Measurements from ENCODE around the gene SH3BP4. TPM values are rescaled to one million over a fixed set of nuclear protein-coding genes. Genes with fewer than 3 reads are reported as not detected.

SH3BP4 gene
- total and polyA plus RNA-seq, 2 of the 13 experiments (the other 11 are each of a cell fraction or from before 2014, with no cell fraction given) = 34.6 to 99.1 TPM

DNA sequence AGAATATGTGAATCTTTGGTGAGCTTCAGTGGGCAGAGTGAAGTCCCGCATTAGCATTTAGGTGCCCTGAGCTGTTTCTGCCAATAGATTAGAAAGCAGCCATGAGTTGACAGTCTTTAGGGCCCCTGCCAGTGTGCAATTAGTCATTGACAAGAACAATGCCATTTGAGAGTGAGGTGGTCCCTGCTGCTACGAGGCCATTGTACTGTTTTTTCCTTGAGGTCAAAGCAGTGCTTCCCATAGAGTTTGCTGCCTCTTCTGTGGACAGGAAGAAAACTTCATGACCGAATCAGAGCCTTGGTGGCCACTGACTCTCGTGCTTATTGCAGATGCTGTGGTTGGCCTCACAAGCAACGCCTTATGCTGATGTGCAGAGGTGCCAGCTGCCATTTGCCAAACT, 102.7 kb downstream of the SH3BP4 start:
- TSS peak; percentile 36 for BruUV-seq (replicated peaks)
- TF ChIP-seq POLR2AphosphoS2 (IDR thresholded peaks at IDR 0.05; ENCODE audit: low read depth, low read length) (0 out of 2 replicates have a peak, but pooled peaks have one; percentile 30), ZBTB8A (CRISPR knock-in tag; IDR thresholded peaks at IDR 0.05; ENCODE audit: borderline replicate concordance, low read depth) (no peak)
- Histone ChIP-seq H3K4me1 (ENCODE audit: insufficient read depth, low read length) (no peaks in the 10 kb centered on the region), H3K4me2 (ENCODE audit: low read depth, low read length) (no peak overlapping the region), H3K27me3 (ENCODE audit: control insufficient read depth in 1 of 2, insufficient read depth in 2 of 2, low read length in 2 of 2) (no peaks in the 10 kb centered on the region), H2AFZ (ENCODE audit: low read length) (no peak overlapping the region), H3K4me3 (replicated peaks in 1 of 3; ENCODE audit: insufficient read depth in 1 of 3, low read depth in 2 of 3, low read length in 3 of 3) (no peak overlapping the region), H3K9me3 (ENCODE audit: low read length) (no peaks in the 10 kb centered on the region), H3K36me3 (replicated peaks in 1 of 2; ENCODE audit: control insufficient read depth in 1 of 2, insufficient read depth in 2 of 2, low read length in 2 of 2) (peaks cover 34 to 63% of the 10 kb centered on the region in 2 experiments), H4K20me1 (ENCODE audit: insufficient read depth, low read length) (peaks cover 16% of the 10 kb centered on the region; the same call in 1 of the 2 replicates), H3K79me2 (ENCODE audit: insufficient read depth, low read length) (peaks cover under 1% of the 10 kb centered on the region), H3K27ac (ENCODE audit: extremely low read length, insufficient read depth, low read length) (no peak overlapping the region), H3K9ac (ENCODE audit: insufficient read depth, low read depth, low read length) (no peak overlapping the region)
- intact Hi-C loops (cut with micrococcal nuclease; ENCODE audit: unreplicated experiment) (no loop called here), in situ Hi-C loops (cut with HindIII; ENCODE audit: extremely low pct_ligation_motif_present, low pct_unique_long_range_greater_than_20kb) (no loop called here)
- ATAC-seq (no peak), FAIRE-seq (no peak), DNase-seq (ENCODE audit: low spot score) (no peak)
- CTCF ChIA-PET (ENCODE audit: low intra/inter-chr PET ratio, low total read pairs) = no interaction called here
- POLR2A ChIA-PET = no interaction called here
- WGBS (ENCODE audit: low lambda C conversion rate) = 100% methylated on average over 5 of the region's 5 CpGs

DNA sequence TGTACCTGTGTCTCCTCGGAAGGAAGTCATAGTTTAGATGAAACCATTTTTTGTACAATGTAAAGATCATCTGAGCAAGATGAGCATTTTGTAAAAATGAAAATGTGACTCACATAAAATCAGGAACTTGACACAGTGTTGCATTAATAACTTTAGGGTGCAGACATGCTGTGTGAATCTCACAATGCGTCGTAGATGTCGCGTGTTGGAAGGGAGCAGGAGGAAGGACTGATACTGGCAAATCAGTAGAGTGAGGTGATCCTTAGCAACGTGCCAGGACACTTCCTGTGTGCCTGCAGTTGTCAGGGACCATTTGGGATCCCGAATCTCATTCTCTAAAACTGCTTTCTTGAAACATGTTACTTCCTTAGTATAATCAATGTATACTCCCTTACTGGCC, 103.1 kb downstream of the SH3BP4 start:
- peaks cover 32 to 59% of the 10 kb centered on the region in 2 experiments for H3K36me3 ChIP-seq (replicated peaks in 1 of 2; ENCODE audit: control insufficient read depth in 1 of 2, insufficient read depth in 2 of 2, low read length in 2 of 2)
- no peak overlapping the region for H3K4me3 ChIP-seq (replicated peaks in 1 of 3; ENCODE audit: insufficient read depth in 1 of 3, low read depth in 2 of 3, low read length in 3 of 3)
- no peak overlapping the region for H2AFZ ChIP-seq (ENCODE audit: low read length)
- intact Hi-C loops (cut with micrococcal nuclease; ENCODE audit: unreplicated experiment) = loop anchor here (5.0 kb wide), 3 partner anchors 48 to 103 kb away; partner anchors contain the start of gene SH3BP4
- FAIRE-seq (peak; percentile 61), DNase-seq (ENCODE audit: low spot score) (no peak), ATAC-seq (no peak)
- no peak overlapping the region for H3K4me2 ChIP-seq (ENCODE audit: low read depth, low read length)
- no TSS peak for BruUV-seq (replicated peaks)
- no peak overlapping the region for H3K9ac ChIP-seq (ENCODE audit: insufficient read depth, low read depth, low read length)
- no peak overlapping the region for H3K27ac ChIP-seq (ENCODE audit: extremely low read length, insufficient read depth, low read length)
- POLR2A ChIA-PET = no interaction called here
- CTCF ChIA-PET (ENCODE audit: low intra/inter-chr PET ratio, low total read pairs) = interaction anchor here (1.7 kb wide), 1 partner anchor 504 kb away, joined by 11 read pairs; no protein-coding TSS in a partner anchor
- H3K27me3 ChIP-seq (ENCODE audit: control insufficient read depth in 1 of 2, insufficient read depth in 2 of 2, low read length in 2 of 2) = no peaks in the 10 kb centered on the region
- no peaks in the 10 kb centered on the region for H3K9me3 ChIP-seq (ENCODE audit: low read length)
- WGBS (ENCODE audit: low lambda C conversion rate) = 96% methylated on average over 7 of the region's 7 CpGs
- H4K20me1 ChIP-seq (ENCODE audit: insufficient read depth, low read length) = peaks cover 13% of the 10 kb centered on the region; the same call in 1 of the 2 replicates
- no peaks in the 10 kb centered on the region for H3K79me2 ChIP-seq (ENCODE audit: insufficient read depth, low read length)
- in situ Hi-C loops (cut with HindIII; ENCODE audit: extremely low pct_ligation_motif_present, low pct_unique_long_range_greater_than_20kb) = no loop called here
- no peaks in the 10 kb centered on the region for H3K4me1 ChIP-seq (ENCODE audit: insufficient read depth, low read length)
- no peak for TF ChIP-seq HNRNPK (IDR thresholded peaks at IDR 0.05; ENCODE audit: low read depth, low read length, poor library complexity, severe bottlenecking)
- TF ChIP-seq ZBTB44 (CRISPR knock-in tag; IDR thresholded peaks at IDR 0.05) = no peak
- TF ChIP-seq POLR2A (IDR thresholded peaks at IDR 0.05; ENCODE audit: insufficient read depth in 1 of 2, low read depth in 2 of 2, low read length in 2 of 2) = peak in 1 of 2 experiments; percentile 29; a peak in 1 of 4 replicates
- no peak for TF ChIP-seq ZNF143 (CRISPR knock-in tag; IDR thresholded peaks at IDR 0.05)
- TF ChIP-seq AGO1 (IDR thresholded peaks at IDR 0.05; ENCODE audit: low read depth, low read length, poor library complexity, severe bottlenecking) = no peak
- no peak for TF ChIP-seq NFE2 (CRISPR knock-in tag; IDR thresholded peaks at IDR 0.05)
- no peak for TF ChIP-seq ZNF781 (CRISPR knock-in tag; IDR thresholded peaks at IDR 0.05; ENCODE audit: borderline replicate concordance, not compliant biosample characterization)
- no peak for TF ChIP-seq ATF4 (CRISPR knock-in tag; IDR thresholded peaks at IDR 0.05)
- TF ChIP-seq ZFP36L2 (CRISPR knock-in tag; IDR thresholded peaks at IDR 0.05) = no peak
- TF ChIP-seq RBM22 (optimal IDR thresholded peaks at IDR 0.05; ENCODE audit: low read length) = peak; percentile 88
- TF ChIP-seq ZMYM4 (CRISPR knock-in tag; IDR thresholded peaks at IDR 0.05) = no peak
- TF ChIP-seq RFXAP (CRISPR knock-in tag; IDR thresholded peaks at IDR 0.05; ENCODE audit: borderline replicate concordance) = no peak
- TF ChIP-seq ZBTB21 (CRISPR knock-in tag; IDR thresholded peaks at IDR 0.05) = no peak
- TF ChIP-seq ZNF556 (CRISPR knock-in tag; IDR thresholded peaks at IDR 0.05; ENCODE audit: borderline replicate concordance) = no peak
- TF ChIP-seq SKI (IDR thresholded peaks at IDR 0.05; ENCODE audit: partially characterized antibody) = no peak
- no peak for TF ChIP-seq ZBTB1 (CRISPR knock-in tag; IDR thresholded peaks at IDR 0.05; ENCODE audit: borderline replicate concordance)

Data from HepG2 (cell line).